Measurements from ENCODE around the gene PHLDB1.

PHLDB1 gene

GRCh38 chr11:118655486-118656190 lies 48.2 kb downstream of the PHLDB1 start:
- TF ChIP-seq CTCF (IDR thresholded peaks at IDR 0.05; ENCODE audit: low read depth, low read length, missing control alignments), result no peak
- no peak for DNase-seq (ENCODE audit: extremely low read depth, low read depth)
- no peak overlapping the region for H3K4me3 ChIP-seq (replicated peaks; ENCODE audit: low read depth, low read length)

GRCh38 chr11:118656563-118657165 lies 49.2 kb downstream of the PHLDB1 start:
- TF ChIP-seq CTCF (IDR thresholded peaks at IDR 0.05; ENCODE audit: low read depth, low read length, missing control alignments), result no peak
- no peak overlapping the region for H3K4me3 ChIP-seq (replicated peaks; ENCODE audit: low read depth, low read length)
- DNase-seq (ENCODE audit: extremely low read depth, low read depth), result no peak

- no peak overlapping the region for H3K4me3 ChIP-seq (replicated peaks; ENCODE audit: low read depth, low read length)
- TF ChIP-seq CTCF (IDR thresholded peaks at IDR 0.05; ENCODE audit: low read depth, low read length, missing control alignments), result no peak
- DNase-seq (ENCODE audit: extremely low read depth, low read depth), result no peak
Measured at GRCh38 chr11:118657238-118657637, 49.8 kb downstream of the PHLDB1 start.

- H3K4me3 ChIP-seq (replicated peaks; ENCODE audit: low read depth, low read length), result no peak overlapping the region
- TF ChIP-seq CTCF (IDR thresholded peaks at IDR 0.05; ENCODE audit: low read depth, low read length, missing control alignments), result no peak
- DNase-seq (ENCODE audit: extremely low read depth, low read depth), result no peak
Measured at GRCh38 chr11:118657709-118658428, 50.5 kb downstream of the PHLDB1 start.

- no peak overlapping the region for H3K4me3 ChIP-seq (replicated peaks; ENCODE audit: low read depth, low read length)
- no peak for TF ChIP-seq CTCF (IDR thresholded peaks at IDR 0.05; ENCODE audit: low read depth, low read length, missing control alignments)
- DNase-seq (ENCODE audit: extremely low read depth, low read depth), result no peak
Measured at GRCh38 chr11:118658429-118659313, 51.3 kb downstream of the PHLDB1 start.

- peak; percentile 96 for TF ChIP-seq CTCF (IDR thresholded peaks at IDR 0.05; ENCODE audit: low read depth, low read length, missing control alignments)
- no peak overlapping the region for H3K4me3 ChIP-seq (replicated peaks; ENCODE audit: low read depth, low read length)
- DNase-seq (ENCODE audit: extremely low read depth, low read depth), result peak; percentile 29
Measured at GRCh38 chr11:118659314-118659952, 52.0 kb downstream of the PHLDB1 start.

Data from HFF-Myc (cell line).